GM12878 (cell line): ENCODE data around the gene GAK. TPM values are rescaled to one million over a fixed set of nuclear protein-coding genes. Genes with fewer than 3 reads are reported as not detected.

Source experiments
- ATAC-seq: fragments of 200-7000 bp; cut with Tn5 transposase; 3 replicates; pipeline ENCODE4 v1.9.1; 2020; ENCODE audit warnings: mild to moderate bottlenecking, moderate library complexity
- BruUV-seq: library from RNA; stranded (reverse); fragments of 400-500 nt; replicated peaks from 2 replicates; lab custom pipeline; 2021; lab: Mats Ljungman, UMichigan
- CTCF ChIA-PET: fragments of 300-600 bp; sonication (Branson Sonifier 250); formaldehyde crosslinking; extraction: SDS; loops from one replicate; lab custom pipeline; 2021; ENCODE audit warnings: inconsistent platforms; lab: Yijun Ruan, JAX
- POLR2A ChIA-PET: fragments of 350-600 bp; formaldehyde crosslinking; extraction: SDS; loops from one replicate; lab custom pipeline; 2021; ENCODE audit warnings: inconsistent platforms; lab: Charles Lee
- RAD21 ChIA-PET: fragments of 300-600 bp; sonication (Branson Sonifier 250); formaldehyde crosslinking; loops from one replicate; lab custom pipeline; 2023; ENCODE audit warnings: antibody characterized with exemption; ENCODE audit not compliant: unreplicated experiment; lab: Charles Lee
- SMC1A ChIA-PET: fragments of 300-600 bp; sonication (Branson Sonifier 250); formaldehyde crosslinking; loops from one replicate; lab custom pipeline; 2023; ENCODE audit not compliant: unreplicated experiment, uncharacterized antibody; lab: Charles Lee
- DNase-seq: peaks from one replicate; pipeline ENCODE4 v3.0.0-alpha.2; 2011; ENCODE audit warnings: low read depth, low spot score
- FAIRE-seq: peaks from 3 replicates; lab custom pipeline; 2011; peaks lifted over from hg19 to GRCh38; lab: Jason Lieb, UNC
- H2AFZ ChIP-seq: 2 replicates; pipeline ENCODE4 v1.6.0; 2011; ENCODE audit warnings: low read depth, low read length, control low read depth; ENCODE audit not compliant: control insufficient read depth
- H3K27ac ChIP-seq: 2 replicates; pipeline ENCODE4 v1.5.1; 2011; ENCODE audit warnings: control low read depth; ENCODE audit not compliant: control insufficient read depth, insufficient read depth
- H3K27me3 ChIP-seq, 2 experiments: replicated peaks in 1 of 2; 2 replicates each; pipeline versions ENCODE4 v1.6.0 to v1.6.1; 2011; ENCODE audit warnings: low read length in 1 of 2; ENCODE audit not compliant: control insufficient read depth in 2 of 2, insufficient read depth in 2 of 2
- H3K36me3 ChIP-seq, 2 experiments: 2 replicates each; pipeline ENCODE4 v1.5.1; 2011; ENCODE audit warnings: low read length in 1 of 2; ENCODE audit not compliant: control insufficient read depth in 2 of 2, insufficient read depth in 2 of 2
- H3K4me1 ChIP-seq: 2 replicates; pipeline ENCODE4 v1.6.1; 2011; ENCODE audit warnings: mild to moderate bottlenecking, low read length, moderate library complexity, mixed read lengths; ENCODE audit not compliant: control insufficient read depth, insufficient read depth
- H3K4me2 ChIP-seq: 2 replicates; pipeline ENCODE4 v1.6.0; 2011; ENCODE audit warnings: control low read depth; ENCODE audit not compliant: control insufficient read depth, insufficient read depth
- H3K4me3 ChIP-seq: fragments of 200-600 bp; sonication (generic); 2 replicates; pipeline ENCODE4 v1.5.1; 2016
- H3K79me2 ChIP-seq: 2 replicates; pipeline ENCODE4 v1.6.0; 2011; ENCODE audit warnings: low read length; ENCODE audit not compliant: control insufficient read depth, insufficient read depth
- H3K9ac ChIP-seq: 2 replicates; pipeline ENCODE4 v1.8.0; 2011; ENCODE audit warnings: low read length, control low read depth, mixed read lengths; ENCODE audit not compliant: control insufficient read depth, insufficient read depth
- H3K9me3 ChIP-seq: replicated peaks from 3 replicates; pipeline ENCODE4 v1.5.1; 2011; ENCODE audit warnings: mild to moderate bottlenecking, low read length; ENCODE audit not compliant: control insufficient read depth, insufficient read depth
- H4K20me1 ChIP-seq: 2 replicates; pipeline ENCODE4 v1.6.0; 2011; ENCODE audit not compliant: control insufficient read depth, insufficient read depth
- BACH1 ChIP-seq: fragments of 450-650 bp; IDR thresholded peaks from 2 replicates; pipeline ENCODE4 v1.6.1; 2017; ENCODE audit warnings: mild to moderate bottlenecking, borderline replicate concordance
- KAT2A ChIP-seq: conservative IDR thresholded peaks from 2 replicates; pipeline ENCODE4 v1.6.1; 2011; ENCODE audit warnings: low read depth, low read length; ENCODE audit not compliant: control insufficient read depth
- STAT1 ChIP-seq: fragments of 450-650 bp; conservative IDR thresholded peaks from 2 replicates; pipeline ENCODE4 v1.6.1; 2014; ENCODE audit warnings: antibody characterized with exemption, mild to moderate bottlenecking
- WGBS: methylation state at CpG from one replicate; pipeline ENCODE4 v1.1.6; 2016; ENCODE audit warnings: low lambda C conversion rate; ENCODE audit not compliant: insufficient replicate concordance, insufficient coverage; ENCODE audit errors: missing lambda C conversion rate; 5-methylcytosine and 5-hydroxymethylcytosine counted together
- in situ Hi-C: fragments of 300-500 bp; cut with MboI; formaldehyde crosslinking; loops from 9 replicates; pipeline ENCODE4 v1.14.3; 2018; ENCODE audit warnings: mixed read lengths
- intact Hi-C: fragments of 100-400 bp; cut with micrococcal nuclease; formaldehyde crosslinking; loops from one replicate; pipeline ENCODE4 v1.14.2; 2022; ENCODE audit not compliant: unreplicated experiment
- polyA plus RNA-seq, 11 experiments: library from polyadenylated mRNA; depleted of rRNA in 4 of 11; unstranded in 6 of 11; stranded (reverse) in 5 of 11; fragments of >200 nt; fragmentation: Nextera tagmentation in 4 of 11; fragmentation: Illumina TruSeq in 1 of 11; extraction: Ambion mirVana in 4 of 11; extraction: Trizol in 1 of 11; gene quantifications; 1 replicate in 1 of 11; 2 replicates in 10 of 11; pipeline versions ENCODE4 v1.2.1 to v1.2.3, GENCODE V29; 2011 to 2016; ENCODE audit warnings: inconsistent platforms in 2 of 11, missing spikeins in 2 of 11, low read depth in 1 of 11
- total RNA-seq, 4 experiments: library from RNA; depleted of rRNA in 3 of 4; stranded (reverse); fragments of >200 nt in 3 of 4; fragmentation: Illumina TruSeq in 1 of 4; extraction: Trizol in 1 of 4; gene quantifications; 2 replicates each; pipeline versions ENCODE4 v1.2.1 to v1.2.3, GENCODE V29; 2013 to 2021
- TF ChIP-seq, protein P1 (sequence below): fragments of 450-650 bp; formaldehyde crosslinking; IDR thresholded peaks from 2 replicates; pipeline ENCODE4 v1.5.0; 2022; ENCODE audit warnings: mild to moderate bottlenecking, missing genetic modification characterization

The GAK gene
- total and polyA plus RNA-seq, 10 of the 15 experiments (the other 5 are each of a cell fraction or from before 2014, with no cell fraction given) = 0.82 to 127 (median 53.8) TPM

DNA sequence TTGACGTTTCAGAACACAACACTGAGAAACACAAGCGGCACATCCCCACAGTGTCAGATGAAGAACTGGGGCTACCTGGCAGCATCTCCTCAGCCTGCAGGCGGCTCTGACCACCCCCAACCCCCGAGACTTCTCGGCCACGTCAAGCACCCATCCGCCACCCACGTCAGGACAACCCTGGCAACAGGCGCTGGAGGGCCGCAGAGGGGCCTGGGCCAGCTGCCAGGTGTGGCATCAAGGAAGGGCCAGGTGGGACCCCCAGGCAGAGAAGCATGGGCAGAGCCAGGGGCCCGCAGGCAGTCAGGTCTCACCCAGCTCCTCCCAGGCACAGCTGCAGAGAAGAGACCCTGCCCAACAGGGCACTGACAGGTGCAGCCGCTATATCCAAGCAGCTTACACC lies 22.3 kb downstream of the GAK start:
- Histone ChIP-seq H3K27ac (no peak overlapping the region), H3K79me2 (peaks cover 5% of the 10 kb centered on the region), H4K20me1 (no peaks in the 10 kb centered on the region), H3K4me2 (no peak overlapping the region), H3K9ac (no peak overlapping the region), H3K4me1 (0 out of 2 replicates have a peak, but pooled peaks cover under 1% of the 10 kb centered on the region), H3K27me3 (no peaks in the 10 kb centered on the region)
- ChIA-PET CTCF (no interaction called here), POLR2A (no interaction called here), RAD21 (interaction anchor here (0.6 kb wide), 1 partner anchor 26 kb away, joined by 3 read pairs; no protein-coding TSS in a partner anchor)
- no peak for FAIRE-seq
- no peak for ATAC-seq
- 95% methylated on average over 12 of the region's 12 CpGs for WGBS
- BruUV-seq = no TSS peak
- TF ChIP-seq, protein P1, sequence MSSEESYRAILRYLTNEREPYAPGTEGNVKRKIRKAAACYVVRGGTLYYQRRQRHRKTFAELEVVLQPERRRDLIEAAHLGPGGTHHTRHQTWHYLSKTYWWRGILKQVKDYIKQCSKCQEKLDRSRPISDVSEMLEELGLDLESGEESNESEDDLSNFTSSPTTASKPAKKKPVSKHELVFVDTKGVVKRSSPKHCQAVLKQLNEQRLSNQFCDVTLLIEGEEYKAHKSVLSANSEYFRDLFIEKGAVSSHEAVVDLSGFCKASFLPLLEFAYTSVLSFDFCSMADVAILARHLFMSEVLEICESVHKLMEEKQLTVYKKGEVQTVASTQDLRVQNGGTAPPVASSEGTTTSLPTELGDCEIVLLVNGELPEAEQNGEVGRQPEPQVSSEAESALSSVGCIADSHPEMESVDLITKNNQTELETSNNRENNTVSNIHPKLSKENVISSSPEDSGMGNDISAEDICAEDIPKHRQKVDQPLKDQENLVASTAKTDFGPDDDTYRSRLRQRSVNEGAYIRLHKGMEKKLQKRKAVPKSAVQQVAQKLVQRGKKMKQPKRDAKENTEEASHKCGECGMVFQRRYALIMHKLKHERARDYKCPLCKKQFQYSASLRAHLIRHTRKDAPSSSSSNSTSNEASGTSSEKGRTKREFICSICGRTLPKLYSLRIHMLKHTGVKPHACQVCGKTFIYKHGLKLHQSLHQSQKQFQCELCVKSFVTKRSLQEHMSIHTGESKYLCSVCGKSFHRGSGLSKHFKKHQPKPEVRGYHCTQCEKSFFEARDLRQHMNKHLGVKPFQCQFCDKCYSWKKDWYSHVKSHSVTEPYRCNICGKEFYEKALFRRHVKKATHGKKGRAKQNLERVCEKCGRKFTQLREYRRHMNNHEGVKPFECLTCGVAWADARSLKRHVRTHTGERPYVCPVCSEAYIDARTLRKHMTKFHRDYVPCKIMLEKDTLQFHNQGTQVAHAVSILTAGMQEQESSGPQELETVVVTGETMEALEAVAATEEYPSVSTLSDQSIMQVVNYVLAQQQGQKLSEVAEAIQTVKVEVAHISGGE (CRISPR knock-in tag) = no peak
- TF ChIP-seq BACH1 = no peak
- TF ChIP-seq KAT2A = no peak
- no peak for TF ChIP-seq STAT1
- TF ChIP-seq, all 136 proteins: peak for 0
- in situ Hi-C loops (no loop called here), intact Hi-C loops (no loop called here)
- SMC1A ChIA-PET = interaction anchor here (1.1 kb wide), 1 partner anchor 20 kb away, joined by 4 read pairs; no protein-coding TSS in a partner anchor
- Histone ChIP-seq H3K4me3 (no peak overlapping the region), H3K9me3 (no peaks in the 10 kb centered on the region; the same call in 2 of the 3 replicates), H3K36me3 (peaks cover 16 to 43% of the 10 kb centered on the region in 2 experiments), H2AFZ (no peak overlapping the region)
- no peak for DNase-seq
